Eye (tissue), 1 donor: ENCODE data around the gene SCN8A.
"Not testable (repeated sequence)": the region's sequence is repeated elsewhere in the genome, so short reads cannot be mapped to it uniquely, and the experiment has no call there.

Source experiments
- DNase-seq: peaks from one replicate; pipeline ENCODE4 v3.0.0-alpha.2; 2015

SCN8A gene

GRCh38 chr12:51774933-51775332 is 183.9 kb downstream of the SCN8A start:
- no peak for DNase-seq

GRCh38 chr12:51777457-51777856 is 186.4 kb downstream of the SCN8A start:
- no peak for DNase-seq

DNA sequence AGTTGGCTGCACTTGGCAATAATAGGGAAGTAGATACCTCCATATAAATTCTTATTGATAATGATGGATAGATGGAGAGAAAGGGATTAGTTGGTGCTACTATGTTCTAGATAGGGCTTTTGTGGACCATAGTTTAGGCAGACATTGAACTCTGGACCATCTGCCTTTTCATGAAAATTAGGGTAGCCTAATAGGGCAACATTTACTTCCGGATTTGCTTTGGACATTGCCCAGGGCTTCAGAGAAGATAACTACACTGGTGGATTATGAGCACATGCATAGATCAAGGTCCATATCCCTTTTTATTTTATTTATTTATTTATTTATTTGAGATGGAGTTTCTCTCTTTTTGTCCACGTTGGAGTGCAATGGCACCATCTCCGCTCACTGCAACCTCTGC is 186.9 kb downstream of the SCN8A start:
- no peak for DNase-seq

DNA sequence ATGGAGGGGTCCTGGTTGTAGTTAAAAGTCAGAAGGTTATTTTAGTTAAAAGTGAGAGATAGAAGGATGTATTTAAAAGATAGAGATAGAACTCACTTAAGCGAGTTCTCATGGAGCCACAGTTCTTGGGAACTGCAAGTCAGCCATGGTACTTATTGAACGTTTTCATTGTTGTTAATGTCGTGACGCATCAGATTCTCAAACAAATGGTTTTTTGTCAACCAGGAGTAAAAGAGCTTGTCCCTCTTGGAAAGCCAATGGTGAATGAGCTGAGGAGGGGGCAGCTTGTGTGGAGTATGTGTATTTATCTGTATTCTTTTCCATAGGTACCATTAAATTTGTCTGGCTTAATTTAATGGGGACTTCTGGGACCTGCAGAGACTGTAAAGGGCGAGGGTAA is 188.8 kb downstream of the SCN8A start:
- DNase-seq = no peak

DNA sequence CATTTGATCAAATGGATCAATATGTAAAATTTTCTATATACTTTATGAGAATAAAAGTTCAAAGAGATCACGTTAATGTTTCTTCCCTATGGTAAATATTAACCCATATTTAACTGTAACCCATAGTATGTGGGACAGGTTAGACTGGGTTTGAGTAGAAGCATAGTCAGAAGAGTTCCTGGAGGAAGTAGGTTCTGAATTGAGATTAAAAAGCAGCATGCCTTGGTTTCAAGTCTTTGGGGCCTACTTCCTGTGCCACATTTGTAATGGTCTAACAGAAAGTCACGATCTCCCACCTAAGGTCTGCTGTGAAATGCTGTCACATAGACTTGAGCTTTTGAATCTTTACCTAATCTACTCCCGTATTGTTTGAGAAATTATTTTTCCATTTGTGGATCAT is 193.7 kb downstream of the SCN8A start:
- DNase-seq = no peak

- no peak for DNase-seq
These were observed 194.9 kb downstream of the SCN8A start for GRCh38 chr12:51785906-51786305.

- no peak for DNase-seq
These were observed 197.8 kb downstream of the SCN8A start for GRCh38 chr12:51788876-51789275.

- no peak for DNase-seq
These were observed 201.4 kb downstream of the SCN8A start for GRCh38 chr12:51792417-51792816.

- DNase-seq = no peak
These were observed 202.2 kb downstream of the SCN8A start for GRCh38 chr12:51793201-51793600.

DNA sequence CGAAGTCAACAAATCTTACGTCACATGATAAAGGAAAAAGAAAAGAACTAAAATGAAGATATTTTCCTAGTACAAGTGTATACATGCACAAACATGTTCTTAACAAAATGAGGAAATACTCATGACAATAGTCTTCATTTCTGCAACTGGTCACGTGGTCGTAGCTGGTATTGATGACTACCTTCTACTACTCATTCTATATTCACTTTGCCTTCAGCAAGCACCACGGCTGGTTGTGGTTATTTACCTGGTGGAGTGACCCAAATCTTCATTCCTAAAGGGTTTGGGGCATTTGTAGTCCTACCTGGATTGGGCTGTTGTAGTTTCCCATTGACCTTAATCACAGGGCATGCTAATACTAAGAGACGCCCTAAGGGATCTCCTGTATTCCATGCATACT is 206.3 kb downstream of the SCN8A start:
- no peak for DNase-seq

GRCh38 chr12:51798051-51798450 is 207.0 kb downstream of the SCN8A start:
- not testable (repeated sequence) for DNase-seq

- DNase-seq = no peak
These were observed 207.5 kb downstream of the SCN8A start for GRCh38 chr12:51798501-51798900.

GRCh38 chr12:51801027-51801426 is 210.0 kb downstream of the SCN8A start:
- DNase-seq = no peak

DNA sequence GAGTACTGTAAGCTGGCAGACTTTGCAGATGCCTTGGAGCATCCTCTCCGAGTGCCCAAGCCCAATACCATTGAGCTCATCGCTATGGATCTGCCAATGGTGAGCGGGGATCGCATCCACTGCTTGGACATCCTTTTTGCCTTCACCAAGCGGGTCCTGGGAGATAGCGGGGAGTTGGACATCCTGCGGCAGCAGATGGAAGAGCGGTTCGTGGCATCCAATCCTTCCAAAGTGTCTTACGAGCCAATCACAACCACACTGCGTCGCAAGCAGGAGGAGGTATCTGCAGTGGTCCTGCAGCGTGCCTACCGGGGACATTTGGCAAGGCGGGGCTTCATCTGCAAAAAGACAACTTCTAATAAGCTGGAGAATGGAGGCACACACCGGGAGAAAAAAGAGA is 215.9 kb downstream of the SCN8A start:
- DNase-seq = no peak

DNA sequence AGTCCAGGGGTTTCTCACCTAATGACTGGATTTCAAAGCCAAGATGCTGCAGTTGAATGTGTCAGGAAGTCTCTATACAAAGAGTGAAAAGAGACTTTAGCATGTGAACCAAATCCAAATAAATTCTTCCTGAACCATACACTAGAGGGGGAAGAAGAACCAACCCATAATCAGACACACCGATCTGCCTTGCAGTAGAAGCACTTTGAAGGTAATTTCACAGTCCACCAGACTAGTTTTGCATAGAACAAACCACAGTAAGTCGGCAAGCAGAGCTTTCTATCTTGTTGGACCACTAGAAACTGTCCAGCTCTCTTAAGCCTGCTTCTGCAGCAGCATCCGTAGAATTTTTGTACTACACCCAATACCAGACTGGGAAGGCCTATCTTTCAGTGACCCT is 218.2 kb downstream of the SCN8A start:
- no peak for DNase-seq

- no peak for DNase-seq
These were observed 220.5 kb downstream of the SCN8A start for GRCh38 chr12:51811203-51812202.

- DNase-seq = no peak
These were observed 221.8 kb downstream of the SCN8A start for GRCh38 chr12:51812871-51813270.

- DNase-seq = no peak
These were observed 222.9 kb downstream of the SCN8A start for GRCh38 chr12:51813931-51814310.

GRCh38 chr12:51814311-51815088 is 223.5 kb downstream of the SCN8A start:
- peak; percentile 87 for DNase-seq

- DNase-seq = peak; percentile 25
These were observed 224.5 kb downstream of the SCN8A start for GRCh38 chr12:51815571-51815970.

DNA sequence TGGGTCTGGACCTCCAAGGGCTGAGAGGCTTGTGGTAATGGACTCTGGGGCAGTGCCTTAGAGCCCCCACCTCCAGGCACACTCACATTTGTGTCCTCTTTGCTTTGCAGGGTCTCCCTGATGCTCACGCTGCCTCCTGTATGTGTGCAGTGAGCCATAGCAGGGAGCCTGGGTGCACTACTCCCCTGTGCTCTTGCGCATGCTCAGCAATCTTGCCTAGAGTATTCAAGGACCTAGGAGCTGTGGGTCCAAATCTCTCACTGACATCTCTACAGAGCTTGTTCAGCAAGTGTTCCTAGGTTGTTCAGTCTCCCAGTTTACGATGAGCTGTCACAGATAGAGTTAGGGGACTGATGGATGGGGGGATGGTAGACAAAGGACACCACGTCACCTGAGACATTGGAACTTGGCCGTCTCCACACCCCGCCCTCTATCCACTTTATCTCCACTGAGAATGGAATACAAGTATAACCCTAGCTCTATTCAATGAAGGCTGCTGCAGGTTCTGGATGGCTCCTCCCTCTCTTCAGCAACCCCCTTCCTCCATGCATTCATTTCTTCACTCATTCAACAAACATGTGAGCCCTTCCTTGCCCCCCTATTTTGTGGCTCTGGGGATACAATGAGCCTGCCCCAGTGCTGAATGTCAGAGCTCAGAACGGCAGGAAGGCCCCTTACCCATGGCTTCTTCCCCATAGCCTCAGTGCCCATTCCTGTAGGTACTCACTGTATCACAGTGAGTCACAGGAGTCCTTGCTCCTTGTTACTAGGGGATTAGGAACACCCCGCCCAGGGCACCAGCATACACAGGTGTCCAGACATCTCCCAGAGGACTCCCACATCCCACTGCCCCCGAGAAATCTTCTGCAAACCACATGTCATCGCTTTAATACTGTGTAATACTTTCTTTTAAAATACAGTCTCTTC is 226.3 kb downstream of the SCN8A start:
- peak; percentile 6 for DNase-seq

DNA sequence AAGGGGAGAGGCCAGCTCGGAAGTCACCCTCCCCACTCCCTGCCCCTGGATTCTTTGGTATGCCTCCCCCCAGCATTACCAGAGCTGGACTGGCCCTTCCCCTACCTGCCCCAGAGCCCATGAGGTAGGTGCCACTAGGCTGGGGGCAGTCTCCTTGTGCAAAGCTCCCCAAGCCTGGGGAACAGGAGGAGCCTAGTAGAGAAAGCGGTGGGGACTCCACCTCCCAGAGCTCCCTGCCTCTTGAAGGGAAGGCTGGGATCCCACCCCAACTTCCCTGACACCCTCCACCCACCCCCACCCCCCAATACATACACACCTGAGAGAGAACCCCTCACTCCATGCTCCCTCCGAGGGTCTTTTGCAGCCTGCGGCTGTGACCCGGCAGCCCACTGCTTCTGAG is 227.1 kb downstream of the SCN8A start:
- DNase-seq = no peak
